Osteoblast (primary cell): Measurements from ENCODE around the gene TEPSIN. TPM values are rescaled to one million over a fixed set of nuclear protein-coding genes. Genes with fewer than 3 reads are reported as not detected.
A peak's percentile ranks its signal among the peaks of the same experiment; 100 is the strongest.

Experiments used
- DNase-seq: peaks from one replicate; pipeline ENCODE4 v3.0.0; 2011; ENCODE audit warnings: low spot score, mixed read lengths; ENCODE audit not compliant: insufficient read length; ENCODE audit errors: missing footprints
- H2AFZ ChIP-seq: 2 replicates; pipeline ENCODE4 v1.6.0; 2011; ENCODE audit warnings: mild to moderate bottlenecking, low read length
- H3K27ac ChIP-seq: 2 replicates; pipeline ENCODE4 v1.5.1; 2011; ENCODE audit warnings: mild to moderate bottlenecking, low read depth, low read length, moderate library complexity
- H3K27me3 ChIP-seq: 2 replicates; pipeline ENCODE4 v1.6.0; 2012; ENCODE audit warnings: mild to moderate bottlenecking, control low read depth, inconsistent platforms, low read length, moderate library complexity; ENCODE audit not compliant: insufficient read depth
- H3K36me3 ChIP-seq: 2 replicates; pipeline ENCODE4 v1.5.1; 2011; ENCODE audit warnings: mild to moderate bottlenecking, low read length, control low read depth, moderate library complexity; ENCODE audit not compliant: insufficient read depth
- H3K4me1 ChIP-seq: 2 replicates; pipeline ENCODE4 v1.5.1; 2011; ENCODE audit warnings: mild to moderate bottlenecking, low read length, control low read depth, moderate library complexity; ENCODE audit not compliant: insufficient read depth
- H3K4me2 ChIP-seq: 2 replicates; pipeline ENCODE4 v1.6.0; 2011; ENCODE audit warnings: mild to moderate bottlenecking, low read length; ENCODE audit not compliant: insufficient read depth
- H3K4me3 ChIP-seq: fragments of 200-600 bp; sonication (generic); 3 replicates; pipeline ENCODE4 v1.5.1; 2012; ENCODE audit warnings: mild to moderate bottlenecking, low read length, inconsistent platforms; ENCODE audit not compliant: insufficient read depth
- H3K79me2 ChIP-seq: 2 replicates; pipeline ENCODE4 v1.6.0; 2012; ENCODE audit warnings: mild to moderate bottlenecking, low read length, control low read depth, inconsistent platforms; ENCODE audit not compliant: insufficient read depth
- H3K9me3 ChIP-seq: 2 replicates; pipeline ENCODE4 v1.5.1; 2011; ENCODE audit warnings: low read depth, low read length, control low read depth
- H4K20me1 ChIP-seq: 2 replicates; pipeline ENCODE4 v1.6.0; 2012; ENCODE audit warnings: mild to moderate bottlenecking, low read length, control low read depth; ENCODE audit not compliant: insufficient read depth
- total RNA-seq: library from RNA; depleted of rRNA; stranded (reverse); fragments of >200 nt; gene quantifications from 2 replicates; pipeline ENCODE4 v1.2.3, GENCODE V29; 2012
- TF ChIP-seq, protein P1 (sequence below): IDR thresholded peaks from 2 replicates; pipeline ENCODE4 v1.5.1; 2011; ENCODE audit warnings: mild to moderate bottlenecking, low read depth, low read length, moderate library complexity; ENCODE audit errors: extremely low read depth

TEPSIN gene
- total RNA-seq, 1 donor, result 16.6 TPM

DNA sequence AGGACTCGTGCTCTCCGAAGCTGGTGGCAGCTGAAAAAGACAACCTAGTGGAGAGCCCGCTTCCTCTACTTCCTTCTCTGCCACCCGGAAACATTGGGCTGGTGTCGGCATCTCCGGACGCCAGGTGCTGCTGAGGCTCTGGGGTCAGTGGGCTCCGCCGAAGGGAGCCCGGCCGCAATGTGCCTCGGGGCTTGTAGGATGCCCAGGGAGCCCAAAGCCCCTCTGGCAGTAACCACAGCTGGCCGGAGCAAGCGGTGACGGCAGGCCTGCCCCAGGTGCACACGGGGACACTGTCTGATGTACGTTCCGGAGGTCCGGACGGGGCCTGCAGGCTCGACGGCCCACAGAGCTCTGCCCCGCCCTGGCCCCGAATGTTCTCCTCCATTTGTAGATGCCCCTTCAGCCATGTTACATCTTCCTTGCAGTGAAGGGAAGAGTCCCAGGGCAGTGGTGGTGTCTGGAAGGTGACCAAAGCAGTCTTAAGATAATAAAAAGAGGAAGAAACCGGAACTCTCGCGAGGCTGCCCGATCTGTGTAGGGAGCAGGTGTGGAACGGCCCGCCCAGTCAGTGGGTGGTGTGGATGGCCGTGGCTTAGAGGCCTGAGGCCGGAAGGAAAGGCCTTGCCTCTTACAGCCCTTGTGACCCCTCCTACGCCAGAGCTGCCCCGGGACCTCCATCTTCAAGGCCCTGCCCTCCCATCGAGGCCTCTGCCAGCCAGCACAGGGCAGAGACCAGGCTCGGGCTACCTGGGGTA is 22.9 kb upstream of the TEPSIN start:
- peak; percentile 89 for DNase-seq
- Histone ChIP-seq H3K4me2 (no peak overlapping the region), H4K20me1 (peaks cover 24% of the 10 kb centered on the region), H3K9me3 (no peaks in the 10 kb centered on the region), H2AFZ (no peak overlapping the region), H3K4me3 (no peak overlapping the region), H3K36me3 (peaks cover 28% of the 10 kb centered on the region), H3K27me3 (no peaks in the 10 kb centered on the region), H3K4me1 (peaks cover 2% of the 10 kb centered on the region), H3K27ac (no peak overlapping the region), H3K79me2 (peaks cover 4% of the 10 kb centered on the region)
- TF ChIP-seq, protein P1, sequence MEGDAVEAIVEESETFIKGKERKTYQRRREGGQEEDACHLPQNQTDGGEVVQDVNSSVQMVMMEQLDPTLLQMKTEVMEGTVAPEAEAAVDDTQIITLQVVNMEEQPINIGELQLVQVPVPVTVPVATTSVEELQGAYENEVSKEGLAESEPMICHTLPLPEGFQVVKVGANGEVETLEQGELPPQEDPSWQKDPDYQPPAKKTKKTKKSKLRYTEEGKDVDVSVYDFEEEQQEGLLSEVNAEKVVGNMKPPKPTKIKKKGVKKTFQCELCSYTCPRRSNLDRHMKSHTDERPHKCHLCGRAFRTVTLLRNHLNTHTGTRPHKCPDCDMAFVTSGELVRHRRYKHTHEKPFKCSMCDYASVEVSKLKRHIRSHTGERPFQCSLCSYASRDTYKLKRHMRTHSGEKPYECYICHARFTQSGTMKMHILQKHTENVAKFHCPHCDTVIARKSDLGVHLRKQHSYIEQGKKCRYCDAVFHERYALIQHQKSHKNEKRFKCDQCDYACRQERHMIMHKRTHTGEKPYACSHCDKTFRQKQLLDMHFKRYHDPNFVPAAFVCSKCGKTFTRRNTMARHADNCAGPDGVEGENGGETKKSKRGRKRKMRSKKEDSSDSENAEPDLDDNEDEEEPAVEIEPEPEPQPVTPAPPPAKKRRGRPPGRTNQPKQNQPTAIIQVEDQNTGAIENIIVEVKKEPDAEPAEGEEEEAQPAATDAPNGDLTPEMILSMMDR, result no peak

DNA sequence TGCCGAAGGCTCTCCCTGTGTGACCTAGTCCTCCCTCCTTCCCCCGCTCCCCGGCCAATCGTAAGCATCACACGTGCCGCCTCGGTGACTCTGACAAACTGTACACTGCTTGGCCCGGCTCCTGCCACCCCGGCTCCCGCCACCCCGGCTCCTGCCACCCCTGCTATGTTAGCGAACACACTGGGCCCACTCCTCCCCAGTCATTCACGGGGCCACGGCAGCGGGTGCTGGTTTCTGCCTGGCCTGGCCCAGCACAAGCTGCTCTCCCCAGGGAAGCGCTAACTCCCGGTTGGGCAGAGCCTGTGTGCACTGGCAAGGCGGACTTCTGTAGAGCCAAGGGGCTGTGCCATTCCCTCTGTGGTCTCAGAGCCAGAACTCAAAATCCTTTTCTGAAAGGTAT is 22.2 kb upstream of the TEPSIN start:
- H3K27ac ChIP-seq, result no peak overlapping the region
- H3K36me3 ChIP-seq, result peaks cover 27% of the 10 kb centered on the region
- no peak for DNase-seq
- TF ChIP-seq, protein P1, result no peak
- no peak overlapping the region for H3K4me3 ChIP-seq
- H3K4me1 ChIP-seq, result peaks cover 6% of the 10 kb centered on the region
- H2AFZ ChIP-seq, result no peak overlapping the region
- no peaks in the 10 kb centered on the region for H3K9me3 ChIP-seq
- H3K79me2 ChIP-seq, result peaks cover 4% of the 10 kb centered on the region
- H3K27me3 ChIP-seq, result no peaks in the 10 kb centered on the region
- H3K4me2 ChIP-seq, result no peak overlapping the region
- peaks cover 28% of the 10 kb centered on the region for H4K20me1 ChIP-seq

DNA sequence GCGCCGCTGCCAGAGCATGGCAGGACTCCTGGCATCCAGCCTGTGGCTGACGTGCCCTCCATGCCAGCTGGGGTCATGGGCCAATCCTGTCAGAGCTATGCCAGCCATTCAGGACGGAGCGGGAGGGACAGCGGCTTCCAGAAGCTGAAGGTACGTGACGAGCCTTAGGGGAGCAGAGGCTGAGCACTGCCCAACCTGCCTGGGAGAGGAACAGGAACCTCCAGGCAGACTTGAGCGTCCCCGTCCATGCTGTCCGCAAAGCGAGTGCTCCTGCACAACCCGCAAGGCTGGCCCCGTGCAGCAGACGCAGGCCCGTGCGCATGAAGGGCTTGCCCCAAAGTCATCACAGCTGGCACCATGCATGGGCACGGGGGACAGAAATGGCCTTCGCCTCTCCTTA is 21.8 kb upstream of the TEPSIN start:
- DNase-seq, result no peak
- H4K20me1 ChIP-seq, result peaks cover 28% of the 10 kb centered on the region
- TF ChIP-seq, protein P1, result no peak
- no peak overlapping the region for H3K4me3 ChIP-seq
- H2AFZ ChIP-seq, result no peak overlapping the region
- H3K79me2 ChIP-seq, result peaks cover under 1% of the 10 kb centered on the region
- no peak overlapping the region for H3K27ac ChIP-seq
- H3K27me3 ChIP-seq, result no peaks in the 10 kb centered on the region
- H3K4me1 ChIP-seq, result peaks cover 6% of the 10 kb centered on the region
- H3K9me3 ChIP-seq, result no peaks in the 10 kb centered on the region
- H3K36me3 ChIP-seq, result peaks cover 23% of the 10 kb centered on the region
- no peak overlapping the region for H3K4me2 ChIP-seq

DNA sequence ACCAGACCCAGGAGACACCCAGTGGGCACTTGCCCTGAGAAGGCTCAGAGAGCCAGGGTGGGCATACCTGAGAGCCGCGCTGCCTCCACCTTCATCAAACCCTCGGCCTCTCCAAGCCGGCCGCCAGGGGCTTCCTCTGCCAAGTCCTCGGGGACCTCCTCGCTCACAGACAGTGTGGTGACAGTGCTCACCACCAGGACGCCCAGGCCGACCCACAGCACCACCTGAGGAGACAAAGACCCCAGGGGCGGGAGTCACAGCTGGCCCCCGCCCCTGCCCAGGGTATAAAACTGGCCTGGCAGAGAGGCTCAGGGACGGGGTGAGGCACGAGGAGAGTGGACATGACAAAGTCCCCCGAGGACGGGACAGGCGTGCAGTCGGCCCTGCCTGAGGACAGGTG is 21.3 kb upstream of the TEPSIN start:
- Histone ChIP-seq H3K36me3 (peaks cover 18% of the 10 kb centered on the region), H3K27ac (no peak overlapping the region), H2AFZ (no peak overlapping the region), H3K79me2 (no peaks in the 10 kb centered on the region), H3K27me3 (no peaks in the 10 kb centered on the region), H4K20me1 (peaks cover 29% of the 10 kb centered on the region), H3K9me3 (no peaks in the 10 kb centered on the region), H3K4me1 (peaks cover 6% of the 10 kb centered on the region), H3K4me2 (no peak overlapping the region), H3K4me3 (no peak overlapping the region)
- TF ChIP-seq, protein P1, result no peak
- no peak for DNase-seq
